Fibroblast of lung (primary cell): ENCODE measurements around the gene RHBDF2. TPM values are rescaled to one million over a fixed set of nuclear protein-coding genes. Genes with fewer than 3 reads are reported as not detected.
A peak's percentile ranks its signal among the peaks of the same experiment; 100 is the strongest.

Source experiments
- DNase-seq, 2 donors: peaks; one replicate each; pipeline versions ENCODE4 v3.0.0 to v3.0.0-alpha.2; 2010; ENCODE audit warnings: low read depth in 2 of 2
- H2AFZ ChIP-seq: 2 replicates; pipeline ENCODE4 v1.5.1; 2012; ENCODE audit warnings: low read length, control low read depth, inconsistent platforms
- H3K27ac ChIP-seq: 2 replicates; pipeline ENCODE4 v1.5.1; 2011; ENCODE audit warnings: low read length, control low read depth; ENCODE audit not compliant: insufficient read depth
- H3K27me3 ChIP-seq: 2 replicates; pipeline ENCODE4 v1.5.1; 2011; ENCODE audit warnings: mild to moderate bottlenecking, low read length; ENCODE audit not compliant: control insufficient read depth, insufficient read depth
- H3K36me3 ChIP-seq: 2 replicates; pipeline ENCODE4 v1.5.1; 2011; ENCODE audit warnings: low read length; ENCODE audit not compliant: control insufficient read depth, insufficient read depth
- H3K4me1 ChIP-seq: 2 replicates; pipeline ENCODE4 v1.5.1; 2011; ENCODE audit warnings: low read length; ENCODE audit not compliant: control insufficient read depth, insufficient read depth; ENCODE audit errors: extremely low read depth
- H3K4me2 ChIP-seq: 2 replicates; pipeline ENCODE4 v1.5.1; 2011; ENCODE audit warnings: low read length, control low read depth; ENCODE audit not compliant: insufficient read depth; ENCODE audit errors: extremely low read depth
- H3K4me3 ChIP-seq, 4 experiments: fragments of 200-600 bp in 1 of 4; sonication (generic) in 1 of 4; replicated peaks in 1 of 4; 2 replicates each; pipeline ENCODE4 v1.5.1; 2011 to 2016; ENCODE audit warnings: low read length in 4 of 4, low read depth in 3 of 4, mild to moderate bottlenecking in 3 of 4, control low read depth in 2 of 4, inconsistent platforms in 1 of 4, mixed read lengths in 1 of 4; ENCODE audit not compliant: insufficient read depth in 1 of 4; ENCODE audit errors: control extremely low read depth in 1 of 4
- H3K79me2 ChIP-seq: 2 replicates; pipeline ENCODE4 v1.5.1; 2012; ENCODE audit warnings: mild to moderate bottlenecking, low read length, inconsistent platforms; ENCODE audit not compliant: control insufficient read depth, insufficient read depth
- H3K9ac ChIP-seq: 2 replicates; pipeline ENCODE4 v1.5.1; 2011; ENCODE audit warnings: mild to moderate bottlenecking, low read length, control low read depth; ENCODE audit not compliant: insufficient read depth
- H3K9me3 ChIP-seq: 2 replicates; pipeline ENCODE4 v1.5.1; 2012; ENCODE audit warnings: low read depth, low read length; ENCODE audit not compliant: control insufficient read depth, insufficient read depth
- H4K20me1 ChIP-seq: 2 replicates; pipeline ENCODE4 v1.5.1; 2011; ENCODE audit warnings: low read length; ENCODE audit not compliant: control insufficient read depth, insufficient read depth; ENCODE audit errors: extremely low read depth
- CTCF ChIP-seq, 2 donors: IDR thresholded peaks in 1 of 2; conservative IDR thresholded peaks in 1 of 2; 1 replicate in 1 of 2; 2 replicates in 1 of 2; pipeline ENCODE4 v1.5.1; 2011 to 2012; ENCODE audit warnings: low read length in 2 of 2, control low read depth in 1 of 2, inconsistent platforms in 1 of 2, low read depth in 1 of 2, mild to moderate bottlenecking in 1 of 2
- EZH2 ChIP-seq: IDR thresholded peaks from 2 replicates; pipeline ENCODE4 v1.5.1; 2012; ENCODE audit warnings: low read length, control low read depth, mild to moderate bottlenecking; ENCODE audit errors: missing control alignments
- polyA plus RNA-seq, 2 donors: library from polyadenylated mRNA; depleted of rRNA in 1 of 2; stranded (reverse) in 1 of 2; unstranded in 1 of 2; fragments of >200 nt; gene quantifications; 2 replicates each; pipeline ENCODE4 v1.2.1, GENCODE V29; 2011 to 2012; ENCODE audit warnings: missing spikeins in 1 of 2
- total RNA-seq: library from RNA; depleted of rRNA; stranded (reverse); fragments of >200 nt; gene quantifications from 2 replicates; pipeline ENCODE4 v1.2.1, GENCODE V29; 2014

Gene RHBDF2
- total and polyA plus RNA-seq, 2 donors (not counting 1 experiment from before 2014, with no cell fraction given) = 0.94 to 5.1 TPM

- DNase-seq = no peak
- Histone ChIP-seq H3K4me3 (no peak overlapping the region), H3K27me3 (no peaks in the 10 kb centered on the region), H3K36me3 (no peaks in the 10 kb centered on the region), H3K4me2 (peak overlapping the region; percentile 82), H4K20me1 (no peaks in the 10 kb centered on the region), H3K9ac (peak overlapping the region; percentile 52), H2AFZ (peak overlapping the region; percentile 72), H3K9me3 (no peaks in the 10 kb centered on the region), H3K4me1 (peaks cover 25% of the 10 kb centered on the region), H3K79me2 (no peaks in the 10 kb centered on the region), H3K27ac (peak overlapping the region; percentile 69)
- no peak for TF ChIP-seq CTCF (conservative IDR thresholded peaks at IDR 0.05 in 1 of 2, IDR thresholded peaks at IDR 0.05 in 1 of 2; ENCODE audit: low read depth in 1 of 2, low read length in 2 of 2)
- TF ChIP-seq EZH2 = no peak
Measured at GRCh38 chr17:76497699-76497978, 3.6 kb downstream of the RHBDF2 start.

GRCh38 chr17:76496464-76496863, 4.8 kb downstream of the RHBDF2 start:
- H2AFZ ChIP-seq = no peak overlapping the region
- no peaks in the 10 kb centered on the region for H3K79me2 ChIP-seq
- H3K4me2 ChIP-seq = no peak overlapping the region
- H3K4me1 ChIP-seq = peaks cover 22% of the 10 kb centered on the region
- no peak for DNase-seq
- H3K4me3 ChIP-seq = no peak overlapping the region
- no peak overlapping the region for H3K9ac ChIP-seq
- H3K36me3 ChIP-seq = no peaks in the 10 kb centered on the region
- no peaks in the 10 kb centered on the region for H3K9me3 ChIP-seq
- no peaks in the 10 kb centered on the region for H3K27me3 ChIP-seq
- no peak for TF ChIP-seq EZH2
- TF ChIP-seq CTCF (conservative IDR thresholded peaks at IDR 0.05 in 1 of 2, IDR thresholded peaks at IDR 0.05 in 1 of 2; ENCODE audit: low read depth in 1 of 2, low read length in 2 of 2) = no peak
- no peaks in the 10 kb centered on the region for H4K20me1 ChIP-seq
- no peak overlapping the region for H3K27ac ChIP-seq

GRCh38 chr17:76495663-76496400, 5.4 kb downstream of the RHBDF2 start:
- no peak for DNase-seq
- H3K9me3 ChIP-seq = no peaks in the 10 kb centered on the region
- H3K27me3 ChIP-seq = no peaks in the 10 kb centered on the region
- H3K36me3 ChIP-seq = no peaks in the 10 kb centered on the region
- no peaks in the 10 kb centered on the region for H3K79me2 ChIP-seq
- no peaks in the 10 kb centered on the region for H4K20me1 ChIP-seq
- TF ChIP-seq CTCF (conservative IDR thresholded peaks at IDR 0.05 in 1 of 2, IDR thresholded peaks at IDR 0.05 in 1 of 2; ENCODE audit: low read depth in 1 of 2, low read length in 2 of 2) (no peak), EZH2 (no peak)
- no peak overlapping the region for H3K9ac ChIP-seq
- H3K4me3 ChIP-seq = no peak overlapping the region
- H3K27ac ChIP-seq = no peak overlapping the region
- H3K4me1 ChIP-seq = peaks cover 22% of the 10 kb centered on the region
- no peak overlapping the region for H2AFZ ChIP-seq
- no peak overlapping the region for H3K4me2 ChIP-seq
